ENCODE results near the gene COPZ1. TPM values are rescaled to one million over a fixed set of nuclear protein-coding genes. Genes with fewer than 3 reads are reported as not detected.
A peak's percentile ranks its signal among the peaks of the same experiment; 100 is the strongest.

Gene COPZ1
- total and polyA plus RNA-seq, 9 of the 15 experiments (the other 6 are each of a cell fraction or from before 2014, with no cell fraction given) = 137 to 487 (median 233) TPM

GRCh38 chr12:54392485-54393206, 67.7 kb downstream of the COPZ1 start:
- H3K79me2 ChIP-seq (ENCODE audit: control insufficient read depth, insufficient read depth, low read length) = peaks cover 61% of the 10 kb centered on the region
- 75% methylated on average over 7 of the region's 8 CpGs for WGBS (ENCODE audit: insufficient coverage, low coverage, missing lambda C conversion rate)
- in situ Hi-C loops (cut with MboI) (loop anchor here (10.0 kb wide), 1 partner anchor 52 kb away; no protein-coding TSS in a partner anchor), intact Hi-C loops (cut with micrococcal nuclease) (no loop called here)
- CTCF ChIA-PET (ENCODE audit: low intra/inter-chr PET ratio) = interaction anchor here (0.9 kb wide), 1 partner anchor 46 kb away, joined by 4 read pairs; no protein-coding TSS in a partner anchor
- ATAC-seq (no peak), DNase-seq (ENCODE audit: extremely low read depth in 1 of 4, low spot score in 3 of 4) (peak in 3 of 4 experiments; percentile 42 to 47 (median 45)), FAIRE-seq (peak; percentile 29)
- no peaks in the 10 kb centered on the region for H3K27me3 ChIP-seq (ENCODE audit: control insufficient read depth in 2 of 2, insufficient read depth in 2 of 2, low read length in 2 of 2)
- H3K27ac ChIP-seq (ENCODE audit: extremely low read depth, low read depth, low read length) = peak overlapping the region; percentile 65
- H2AFZ ChIP-seq (ENCODE audit: low read depth, low read length) = no peak overlapping the region
- H3K9ac ChIP-seq (ENCODE audit: insufficient read depth in 1 of 2, low read depth in 2 of 2, low read length in 2 of 2) = peak overlapping the region; percentile 45 to 84; a peak in 3 of 4 replicates
- POLR2A ChIA-PET = interaction anchor here (0.6 to 1.9 kb wide), 9 partner anchors 10 to 79 kb away, joined by 3 to 5 read pairs (median 4); no protein-coding TSS in a partner anchor
- no TSS peak for BruUV-seq (replicated peaks)
- TF ChIP-seq ELF4 (CRISPR knock-in tag; IDR thresholded peaks at IDR 0.05) = no peak
- no peak for TF ChIP-seq LCOR (CRISPR knock-in tag; IDR thresholded peaks at IDR 0.05)
- TF ChIP-seq RBBP5 (IDR thresholded peaks at IDR 0.05; ENCODE audit: borderline replicate concordance, insufficient read depth, low read length, poor library complexity, severe bottlenecking) = no peak
- no peak for TF ChIP-seq ZSCAN29 (IDR thresholded peaks at IDR 0.05)
- TF ChIP-seq PTTG1 (tag; IDR thresholded peaks at IDR 0.05; ENCODE audit: low read depth) = no peak
- TF ChIP-seq MEIS2 (IDR thresholded peaks at IDR 0.05; ENCODE audit: partially characterized antibody) = no peak
- TF ChIP-seq, protein P1, sequence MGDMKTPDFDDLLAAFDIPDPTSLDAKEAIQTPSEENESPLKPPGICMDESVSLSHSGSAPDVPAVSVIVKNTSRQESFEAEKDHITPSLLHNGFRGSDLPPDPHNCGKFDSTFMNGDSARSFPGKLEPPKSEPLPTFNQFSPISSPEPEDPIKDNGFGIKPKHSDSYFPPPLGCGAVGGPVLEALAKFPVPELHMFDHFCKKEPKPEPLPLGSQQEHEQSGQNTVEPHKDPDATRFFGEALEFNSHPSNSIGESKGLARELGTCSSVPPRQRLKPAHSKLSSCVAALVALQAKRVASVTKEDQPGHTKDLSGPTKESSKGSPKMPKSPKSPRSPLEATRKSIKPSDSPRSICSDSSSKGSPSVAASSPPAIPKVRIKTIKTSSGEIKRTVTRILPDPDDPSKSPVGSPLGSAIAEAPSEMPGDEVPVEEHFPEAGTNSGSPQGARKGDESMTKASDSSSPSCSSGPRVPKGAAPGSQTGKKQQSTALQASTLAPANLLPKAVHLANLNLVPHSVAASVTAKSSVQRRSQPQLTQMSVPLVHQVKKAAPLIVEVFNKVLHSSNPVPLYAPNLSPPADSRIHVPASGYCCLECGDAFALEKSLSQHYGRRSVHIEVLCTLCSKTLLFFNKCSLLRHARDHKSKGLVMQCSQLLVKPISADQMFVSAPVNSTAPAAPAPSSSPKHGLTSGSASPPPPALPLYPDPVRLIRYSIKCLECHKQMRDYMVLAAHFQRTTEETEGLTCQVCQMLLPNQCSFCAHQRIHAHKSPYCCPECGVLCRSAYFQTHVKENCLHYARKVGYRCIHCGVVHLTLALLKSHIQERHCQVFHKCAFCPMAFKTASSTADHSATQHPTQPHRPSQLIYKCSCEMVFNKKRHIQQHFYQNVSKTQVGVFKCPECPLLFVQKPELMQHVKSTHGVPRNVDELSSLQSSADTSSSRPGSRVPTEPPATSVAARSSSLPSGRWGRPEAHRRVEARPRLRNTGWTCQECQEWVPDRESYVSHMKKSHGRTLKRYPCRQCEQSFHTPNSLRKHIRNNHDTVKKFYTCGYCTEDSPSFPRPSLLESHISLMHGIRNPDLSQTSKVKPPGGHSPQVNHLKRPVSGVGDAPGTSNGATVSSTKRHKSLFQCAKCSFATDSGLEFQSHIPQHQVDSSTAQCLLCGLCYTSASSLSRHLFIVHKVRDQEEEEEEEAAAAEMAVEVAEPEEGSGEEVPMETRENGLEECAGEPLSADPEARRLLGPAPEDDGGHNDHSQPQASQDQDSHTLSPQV (IDR thresholded peaks at IDR 0.05) = peak; percentile 30; the same call in 1 of the 2 replicates
- TF ChIP-seq ZBTB7A (IDR thresholded peaks at IDR 0.05; ENCODE audit: borderline replicate concordance, control insufficient read depth, low read depth, low read length) = 0 out of 2 replicates have a peak, but pooled peaks have one; percentile 10
- no peak for TF ChIP-seq SIN3A (IDR thresholded peaks at IDR 0.05; ENCODE audit: borderline replicate concordance in 2 of 2, control insufficient read depth in 1 of 2, low read depth in 2 of 2, low read length in 2 of 2)
- no peak for TF ChIP-seq TCF7L2 (IDR thresholded peaks at IDR 0.05; ENCODE audit: low read depth, low read length)
- H4K20me1 ChIP-seq (replicated peaks; ENCODE audit: control insufficient read depth, insufficient read depth, low read length) = no peaks in the 10 kb centered on the region; the same call in 1 of the 2 replicates
- no peaks in the 10 kb centered on the region for H3K9me3 ChIP-seq (replicated peaks; ENCODE audit: control insufficient read depth, insufficient read depth, low read depth, low read length)
- peaks cover 50 to 51% of the 10 kb centered on the region in 2 experiments for H3K4me1 ChIP-seq (replicated peaks in 1 of 2; ENCODE audit: control insufficient read depth in 2 of 2, insufficient read depth in 2 of 2, low read length in 2 of 2)
- peaks cover 3% of the 10 kb centered on the region for H3K9me1 ChIP-seq (ENCODE audit: control insufficient read depth, insufficient read depth, low read length)
- H3K4me2 ChIP-seq (ENCODE audit: insufficient read depth, low read length) = peak overlapping the region; percentile 59
- H3K36me3 ChIP-seq (ENCODE audit: control insufficient read depth, insufficient read depth, low read length) = peaks cover 48% of the 10 kb centered on the region; the same call in 2 of the 3 replicates
- H3K4me3 ChIP-seq = no peak overlapping the region
